Nephron progenitor cell (in vitro differentiated cells): ENCODE data around the gene NOC2L.
"Not testable (repeated sequence)": the region's sequence is repeated elsewhere in the genome, so short reads cannot be mapped to it uniquely, and the experiment has no call there.

ENCODE experiments used
- DNase-seq: peaks from one replicate; pipeline ENCODE4 v3.0.0; 2021
- H3K27ac Mint-ChIP-seq: 2 replicates; pipeline ENCODE4 v1.8.0; 2021; ENCODE audit warnings: mild to moderate bottlenecking, moderate library complexity, mixed read lengths
- H3K27me3 Mint-ChIP-seq: 2 replicates; pipeline ENCODE4 v1.8.0; 2021; ENCODE audit warnings: mild to moderate bottlenecking, low read depth, mixed read lengths; ENCODE audit not compliant: poor library complexity
- H3K36me3 Mint-ChIP-seq: 2 replicates; pipeline ENCODE4 v1.8.0; 2021; ENCODE audit warnings: low read depth, mixed read lengths
- H3K4me1 Mint-ChIP-seq: 2 replicates; pipeline ENCODE4 v1.8.0; 2021; ENCODE audit warnings: mixed read lengths
- H3K4me3 Mint-ChIP-seq: 2 replicates; pipeline ENCODE4 v1.8.0; 2021; ENCODE audit warnings: mild to moderate bottlenecking, moderate library complexity, mixed read lengths
- H3K9me3 Mint-ChIP-seq: 2 replicates; pipeline ENCODE4 v1.8.0; 2021; ENCODE audit warnings: mild to moderate bottlenecking, moderate library complexity, mixed read lengths
- TF ChIP-seq, protein P1 (sequence below): fragments of 200-600 bp; sonication (generic); IDR thresholded peaks from 2 replicates; pipeline ENCODE4 v1.5.0; 2021; ENCODE audit warnings: antibody characterized with exemption

The NOC2L gene

DNA sequence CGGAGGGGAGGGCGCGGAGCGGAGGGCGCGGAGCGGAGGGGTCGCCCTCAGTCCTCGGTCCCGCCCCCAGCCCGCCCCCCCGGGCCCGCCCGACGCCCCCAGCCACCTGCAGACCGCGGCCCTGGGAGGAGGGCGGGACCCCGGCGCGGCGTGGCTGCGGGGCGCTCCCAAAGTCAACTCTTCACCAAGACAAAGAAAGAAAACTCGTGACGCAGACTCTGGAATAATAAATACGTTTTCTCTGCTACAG lies 39.6 kb upstream of the NOC2L start:
- Mint-ChIP-seq H3K27me3 (peaks cover 33% of the 10 kb centered on the region), H3K9me3 (peaks cover 2% of the 10 kb centered on the region), H3K27ac (no peak overlapping the region), H3K36me3 (no peaks in the 10 kb centered on the region), H3K4me1 (peaks cover 20% of the 10 kb centered on the region), H3K4me3 (peak overlapping the region; percentile 76)
- TF ChIP-seq, protein P1, sequence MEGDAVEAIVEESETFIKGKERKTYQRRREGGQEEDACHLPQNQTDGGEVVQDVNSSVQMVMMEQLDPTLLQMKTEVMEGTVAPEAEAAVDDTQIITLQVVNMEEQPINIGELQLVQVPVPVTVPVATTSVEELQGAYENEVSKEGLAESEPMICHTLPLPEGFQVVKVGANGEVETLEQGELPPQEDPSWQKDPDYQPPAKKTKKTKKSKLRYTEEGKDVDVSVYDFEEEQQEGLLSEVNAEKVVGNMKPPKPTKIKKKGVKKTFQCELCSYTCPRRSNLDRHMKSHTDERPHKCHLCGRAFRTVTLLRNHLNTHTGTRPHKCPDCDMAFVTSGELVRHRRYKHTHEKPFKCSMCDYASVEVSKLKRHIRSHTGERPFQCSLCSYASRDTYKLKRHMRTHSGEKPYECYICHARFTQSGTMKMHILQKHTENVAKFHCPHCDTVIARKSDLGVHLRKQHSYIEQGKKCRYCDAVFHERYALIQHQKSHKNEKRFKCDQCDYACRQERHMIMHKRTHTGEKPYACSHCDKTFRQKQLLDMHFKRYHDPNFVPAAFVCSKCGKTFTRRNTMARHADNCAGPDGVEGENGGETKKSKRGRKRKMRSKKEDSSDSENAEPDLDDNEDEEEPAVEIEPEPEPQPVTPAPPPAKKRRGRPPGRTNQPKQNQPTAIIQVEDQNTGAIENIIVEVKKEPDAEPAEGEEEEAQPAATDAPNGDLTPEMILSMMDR = no peak
- DNase-seq = peak; percentile 48

DNA sequence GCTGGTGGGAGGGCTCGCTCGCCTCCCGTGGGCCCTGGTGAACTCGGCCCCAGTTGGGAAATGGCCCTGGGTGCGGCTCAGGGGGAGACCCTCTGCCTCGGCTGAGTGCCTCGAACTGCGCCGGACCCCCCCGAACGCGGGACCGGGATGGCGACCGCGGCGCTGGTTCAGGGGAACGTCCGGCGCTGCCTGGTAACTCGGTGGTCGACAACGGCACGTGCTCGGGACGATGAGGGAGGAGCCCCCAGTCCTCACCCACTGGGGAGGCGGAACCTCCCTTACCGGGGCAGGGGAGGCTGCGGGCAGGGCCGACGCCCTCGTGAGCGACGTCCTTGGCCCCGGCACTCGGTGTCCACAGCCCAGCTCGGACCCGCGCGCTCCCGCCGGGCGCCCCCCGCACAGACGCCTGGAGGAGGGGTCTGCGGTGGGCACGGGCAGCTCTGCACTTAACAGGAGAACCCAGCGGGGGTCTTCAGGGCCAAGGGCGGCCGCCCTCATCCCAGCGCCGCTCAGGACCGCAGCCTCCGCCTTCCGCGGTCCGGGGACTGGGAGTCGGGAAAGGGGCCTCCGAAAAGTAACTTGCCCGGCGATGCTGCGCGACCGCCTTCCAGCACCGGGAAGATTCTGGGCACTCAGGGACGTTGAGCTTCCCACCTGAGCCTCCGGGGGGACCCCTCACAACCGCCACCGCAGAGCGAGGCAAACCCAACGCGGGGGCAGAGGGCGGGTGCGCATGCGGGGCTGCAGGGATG lies 39.1 kb upstream of the NOC2L start:
- peak overlapping the region; percentile 72 for H3K4me3 Mint-ChIP-seq
- peaks cover 33% of the 10 kb centered on the region for H3K27me3 Mint-ChIP-seq
- TF ChIP-seq, protein P1 = no peak
- no peak overlapping the region for H3K27ac Mint-ChIP-seq
- DNase-seq = peak; percentile 61
- H3K4me1 Mint-ChIP-seq = peaks cover 16% of the 10 kb centered on the region
- peaks cover 7% of the 10 kb centered on the region for H3K9me3 Mint-ChIP-seq
- H3K36me3 Mint-ChIP-seq = no peaks in the 10 kb centered on the region

DNA sequence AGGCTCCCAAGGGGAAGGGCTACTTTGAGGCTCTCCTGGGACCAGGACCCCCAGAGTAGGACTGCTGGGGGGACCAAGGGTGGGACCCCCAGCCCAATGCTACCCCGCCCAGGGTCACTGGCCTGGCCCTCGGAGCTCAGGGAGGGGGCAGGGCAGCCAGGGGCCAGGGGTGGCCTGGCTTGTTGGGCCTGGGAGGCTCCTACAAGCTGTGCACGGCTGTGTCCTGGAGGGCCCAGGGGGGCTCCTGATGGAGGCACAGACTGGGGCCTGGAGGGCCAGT lies 38.6 kb upstream of the NOC2L start:
- Mint-ChIP-seq H3K27me3 (peaks cover 36% of the 10 kb centered on the region), H3K9me3 (peaks cover 12% of the 10 kb centered on the region), H3K36me3 (peaks cover 5% of the 10 kb centered on the region), H3K4me3 (peak overlapping the region; percentile 8), H3K4me1 (peaks cover 14% of the 10 kb centered on the region), H3K27ac (no peak overlapping the region)
- TF ChIP-seq, protein P1 = no peak
- no peak for DNase-seq

DNA sequence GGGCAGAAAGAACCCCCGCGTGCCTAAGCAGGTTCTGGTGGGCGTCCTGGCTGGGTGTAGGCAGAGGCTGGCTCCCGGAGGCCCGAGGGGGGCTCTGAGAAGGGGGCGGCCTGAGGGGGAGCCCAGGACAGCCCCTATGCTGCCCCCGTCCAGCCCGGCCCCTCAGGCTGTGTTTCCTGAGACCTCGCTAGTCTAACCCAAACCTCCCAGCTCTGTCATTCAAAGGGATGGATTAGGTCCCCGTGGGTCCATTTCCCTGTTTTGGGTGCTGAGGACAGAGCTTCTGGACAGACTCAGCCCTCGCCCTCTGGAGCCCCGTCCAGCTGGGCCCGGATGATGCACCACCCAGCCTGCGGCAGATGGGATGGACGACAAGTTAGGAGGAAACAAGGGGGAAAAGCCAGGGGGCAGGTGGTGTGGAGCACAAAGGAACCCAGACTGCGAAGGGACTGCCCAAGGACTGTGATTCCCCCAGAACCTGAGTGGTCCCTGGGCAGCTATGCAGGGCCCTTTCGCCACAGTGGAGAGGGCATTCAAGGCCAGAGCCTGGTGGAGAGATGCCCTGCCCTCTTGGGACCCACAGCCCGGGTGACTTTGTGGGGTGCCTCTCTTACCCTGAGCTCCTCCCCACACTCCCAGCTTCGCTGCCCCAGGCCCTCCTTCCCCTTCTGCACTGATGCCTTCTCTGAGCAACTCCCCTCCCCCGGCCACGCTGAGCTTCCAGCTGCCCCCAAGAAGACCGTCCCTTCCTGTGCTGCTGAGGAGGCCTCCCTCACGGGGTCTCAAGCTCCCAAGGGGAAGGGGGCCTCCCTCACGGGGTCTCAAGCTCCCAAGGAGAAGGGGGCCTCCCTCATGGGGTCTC lies 38.0 kb upstream of the NOC2L start:
- TF ChIP-seq, protein P1 = no peak
- Mint-ChIP-seq H3K4me1 (peaks cover 14% of the 10 kb centered on the region), H3K36me3 (peaks cover 11% of the 10 kb centered on the region), H3K4me3 (peak overlapping the region; percentile 56), H3K27me3 (peaks cover 42% of the 10 kb centered on the region), H3K27ac (peak overlapping the region; percentile 49), H3K9me3 (peaks cover 18% of the 10 kb centered on the region)
- no peak for DNase-seq

DNA sequence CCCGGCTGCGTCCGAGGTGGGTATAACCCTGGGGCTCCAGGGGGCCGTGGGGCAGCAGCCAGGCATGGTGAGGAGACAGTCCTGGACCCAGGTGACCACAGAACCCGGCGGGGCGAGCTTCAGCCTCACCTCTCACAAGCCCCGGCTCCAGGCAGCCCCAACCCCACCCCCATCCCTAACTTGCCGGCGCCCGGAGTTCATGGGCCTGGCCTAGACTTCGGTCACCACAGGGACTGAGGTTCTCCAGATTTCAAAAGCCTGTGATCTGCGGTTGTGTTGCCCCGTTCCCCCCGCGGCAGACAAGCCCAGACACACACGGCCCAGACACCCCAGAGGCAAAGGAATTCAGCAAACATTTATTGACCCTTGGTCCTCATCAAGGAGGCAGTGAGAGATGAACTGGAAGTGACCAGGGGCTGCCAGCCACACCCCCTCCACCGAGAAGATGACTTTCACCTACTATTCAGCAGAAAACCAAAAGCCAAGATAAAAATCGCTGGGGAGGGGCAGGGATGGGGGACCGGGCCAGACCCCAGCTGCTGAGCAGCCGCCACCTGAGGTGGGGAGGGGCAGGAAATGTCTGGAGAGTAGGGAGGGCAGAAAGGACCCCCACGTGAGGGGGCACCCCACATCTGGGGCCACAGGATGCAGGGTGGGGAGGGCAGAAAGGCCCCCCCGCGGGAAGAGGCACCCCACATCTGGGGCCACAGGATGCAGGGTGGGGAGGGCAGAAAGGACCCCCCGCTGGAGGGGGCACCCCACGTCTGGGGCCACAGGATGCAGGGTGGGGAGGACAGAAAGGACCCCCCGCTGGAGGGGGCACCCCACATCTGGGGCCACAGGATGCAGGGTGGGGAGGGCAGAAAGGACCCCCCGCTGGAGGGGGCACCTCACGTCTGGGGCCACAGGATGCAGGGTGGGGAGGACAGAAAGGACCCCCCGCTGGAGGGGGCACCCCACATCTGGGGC lies 36.9 kb upstream of the NOC2L start:
- H3K27me3 Mint-ChIP-seq = peaks cover 49% of the 10 kb centered on the region
- peak overlapping the region; percentile 44 for H3K4me3 Mint-ChIP-seq
- H3K36me3 Mint-ChIP-seq = peaks cover 15% of the 10 kb centered on the region
- TF ChIP-seq, protein P1 = no peak
- DNase-seq = peak; percentile 9
- peaks cover 14% of the 10 kb centered on the region for H3K4me1 Mint-ChIP-seq
- H3K27ac Mint-ChIP-seq = no peak overlapping the region
- H3K9me3 Mint-ChIP-seq = peaks cover 29% of the 10 kb centered on the region

DNA sequence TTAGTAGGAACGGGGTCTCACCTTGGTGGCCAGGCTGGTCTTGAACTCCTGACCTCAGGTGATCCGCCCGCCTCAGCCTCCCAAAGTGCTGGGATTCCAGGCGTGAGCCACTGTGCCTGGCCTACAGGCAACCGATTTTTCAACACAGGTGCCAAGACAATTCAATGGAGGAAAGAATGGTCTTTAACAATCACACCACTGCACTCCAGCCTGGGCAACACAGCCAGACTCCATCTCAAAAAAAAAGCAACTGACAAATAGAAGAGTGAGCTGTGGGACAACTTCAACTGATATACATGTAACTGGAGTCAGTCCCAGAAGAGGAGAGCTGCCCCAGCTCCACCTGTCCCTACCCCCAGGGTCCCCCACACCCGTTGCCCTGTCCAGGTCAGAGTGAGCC lies 35.5 kb upstream of the NOC2L start:
- H3K4me1 Mint-ChIP-seq = peaks cover 14% of the 10 kb centered on the region
- H3K27me3 Mint-ChIP-seq = peaks cover 56% of the 10 kb centered on the region

More for the DNA sequence above, 35.5 kb upstream of the NOC2L start:
- not testable (repeated sequence) for H3K27ac Mint-ChIP-seq, H3K4me3 Mint-ChIP-seq, DNase-seq
- H3K9me3 Mint-ChIP-seq = peaks cover 42% of the 10 kb centered on the region
- H3K36me3 Mint-ChIP-seq = peaks cover 15% of the 10 kb centered on the region
